Stimulated activated memory B cell treated with anti-CD40 and anti-IgM and Interleukin-4, amounts not matched to agents 10 μg/mL and 1 μg/mL and 100 μg/mL, for 72 hours (primary cell): Measurements from ENCODE around the gene A2M.
"Not testable (repeated sequence)": the region's sequence is repeated elsewhere in the genome, so short reads cannot be mapped to it uniquely, and the experiment has no call there.

Experiments used
- ATAC-seq: fragments of 150-1000 bp; cut with Tn5 transposase; 2 replicates; pipeline ENCODE4 v1.10.0; 2021
- H3K27ac Mint-ChIP-seq: one replicate; pipeline ENCODE4 v1.8.0; 2022; ENCODE audit warnings: mild to moderate bottlenecking, mixed read lengths
- H3K27me3 Mint-ChIP-seq: one replicate; pipeline ENCODE4 v1.8.0; 2022; ENCODE audit warnings: mixed read lengths
- H3K36me3 Mint-ChIP-seq: one replicate; pipeline ENCODE4 v1.8.0; 2022; ENCODE audit warnings: mixed read lengths
- H3K4me1 Mint-ChIP-seq: one replicate; pipeline ENCODE4 v1.8.0; 2022; ENCODE audit warnings: mixed read lengths
- H3K4me3 Mint-ChIP-seq: one replicate; pipeline ENCODE4 v1.8.0; 2022; ENCODE audit warnings: mild to moderate bottlenecking, moderate library complexity, mixed read lengths
- H3K9me3 Mint-ChIP-seq: one replicate; pipeline ENCODE4 v1.8.0; 2022; ENCODE audit warnings: mixed read lengths

Gene A2M

DNA sequence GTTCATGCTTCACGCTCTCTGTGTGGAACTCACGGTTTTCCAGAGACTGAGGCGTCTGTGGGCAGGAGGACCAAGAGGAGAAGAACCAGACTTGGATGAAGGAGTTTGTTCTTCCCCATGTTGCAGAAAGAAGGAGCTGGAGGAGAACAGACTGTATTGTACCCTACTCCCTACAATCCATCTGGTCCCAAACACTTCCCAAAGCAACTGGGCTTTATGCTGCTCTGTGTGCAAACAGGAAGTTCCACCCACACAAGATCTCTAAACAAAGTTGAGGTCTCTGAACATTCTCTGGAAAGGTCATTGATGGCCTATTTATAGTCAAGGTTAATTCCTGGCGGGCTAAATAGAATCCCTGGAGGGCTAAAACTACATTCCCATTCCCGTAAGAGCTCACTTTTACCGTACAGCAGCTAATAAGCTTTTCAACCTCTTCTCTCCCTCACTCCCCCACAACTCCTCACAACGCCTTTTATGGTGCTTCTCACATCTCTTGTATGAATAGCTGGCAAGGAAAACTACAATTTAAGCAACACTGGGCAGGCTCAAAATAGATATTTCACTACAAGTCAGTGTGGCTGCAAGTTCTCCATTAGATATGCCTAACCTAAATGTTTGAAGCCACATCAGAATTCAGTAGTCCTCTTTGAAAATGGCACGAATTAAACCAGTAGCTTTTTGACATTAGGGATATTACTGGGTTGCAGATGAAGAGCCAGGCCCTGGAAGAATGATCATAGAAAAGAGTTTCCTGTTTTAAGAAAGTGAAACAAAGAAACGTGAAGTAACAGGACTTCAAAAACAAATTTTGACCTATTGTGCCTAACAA is at the start of gene A2M:
TSS of gene A2M (minus strand) at position 189 of the 829 bp plus-strand sequence. CDS start at position 119, 70 bp downstream.
- Mint-ChIP-seq H3K27ac (no peak within 1 kb of the TSS), H3K27me3 (peaks cover 43% of the 10 kb centered on the region), H3K4me1 (peaks cover 36% of the 10 kb centered on the region), H3K4me3 (no peak within 1 kb of the TSS), H3K9me3 (no peaks in the 10 kb centered on the region), H3K36me3 (no peaks in the 10 kb centered on the region)
- no peak for ATAC-seq

DNA sequence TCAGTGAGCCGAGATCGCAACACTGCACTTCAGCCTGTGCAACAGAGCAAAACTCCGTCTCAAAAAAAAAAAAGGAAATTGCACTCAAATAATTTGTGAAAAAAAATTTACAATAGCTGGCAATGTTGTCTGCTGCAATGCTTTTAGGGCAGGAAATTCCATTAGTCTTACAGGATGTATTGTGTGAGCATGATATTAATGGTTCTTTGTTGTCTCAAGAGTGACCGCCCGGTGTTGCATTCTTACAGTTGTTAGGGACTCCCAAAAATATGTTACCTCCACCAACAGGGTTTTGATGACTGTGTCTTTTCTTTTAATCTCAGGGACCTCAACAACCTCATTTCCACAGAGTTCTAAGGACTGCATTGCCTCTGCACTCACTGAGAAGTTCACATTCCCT is 47.7 kb upstream of the A2M start:
- peaks cover 23% of the 10 kb centered on the region for H3K27me3 Mint-ChIP-seq
- ATAC-seq: no peak
- no peaks in the 10 kb centered on the region for H3K36me3 Mint-ChIP-seq
- H3K27ac Mint-ChIP-seq: no peak overlapping the region
- no peak overlapping the region for H3K4me3 Mint-ChIP-seq
- H3K4me1 Mint-ChIP-seq: no peaks in the 10 kb centered on the region
- no peaks in the 10 kb centered on the region for H3K9me3 Mint-ChIP-seq

DNA sequence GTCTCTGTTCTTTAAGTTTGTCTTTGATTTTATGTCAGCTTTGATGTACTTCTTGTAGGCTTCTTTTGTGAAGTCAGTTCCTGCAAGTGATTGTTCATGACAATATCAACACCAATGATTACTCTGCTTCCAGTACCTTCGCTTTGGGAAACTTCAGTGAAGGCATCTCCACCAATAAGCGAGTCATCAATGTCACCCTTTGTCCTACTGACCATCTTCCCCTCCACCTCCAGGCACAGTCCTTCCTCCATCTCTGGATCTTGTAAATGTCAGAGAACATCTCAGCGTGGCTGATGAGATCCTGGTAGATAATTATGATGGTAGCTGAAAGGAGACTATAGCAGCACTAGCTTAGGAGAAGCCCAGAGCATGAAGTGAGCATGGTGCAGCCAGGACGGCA is 40.4 kb upstream of the A2M start:
- ATAC-seq: no peak
- Mint-ChIP-seq H3K36me3 (no peaks in the 10 kb centered on the region), H3K27ac (no peak overlapping the region), H3K4me3 (no peak overlapping the region), H3K9me3 (no peaks in the 10 kb centered on the region), H3K4me1 (no peaks in the 10 kb centered on the region), H3K27me3 (peaks cover 19% of the 10 kb centered on the region)

DNA sequence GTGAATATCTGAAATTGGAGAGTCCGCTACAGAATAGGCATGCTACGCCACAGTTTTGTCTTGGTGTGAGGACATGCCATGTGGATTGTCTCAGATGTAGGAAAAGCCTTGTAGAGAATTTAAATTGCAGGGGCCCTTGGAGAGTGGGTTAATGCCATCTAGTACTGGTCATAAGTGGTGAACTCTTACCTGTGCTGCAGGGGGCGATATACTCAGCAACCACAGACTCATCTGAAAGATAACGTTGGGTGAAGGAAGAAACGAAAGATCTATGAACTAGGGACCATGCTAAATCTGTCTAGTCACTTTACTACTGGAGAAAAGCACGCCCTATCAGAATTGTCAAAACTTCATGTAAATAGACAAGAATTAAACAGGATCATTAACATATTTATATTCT is 33.7 kb upstream of the A2M start:
- no peaks in the 10 kb centered on the region for H3K4me1 Mint-ChIP-seq
- peaks cover 36% of the 10 kb centered on the region for H3K27me3 Mint-ChIP-seq
- peaks cover 14% of the 10 kb centered on the region for H3K36me3 Mint-ChIP-seq

DNA sequence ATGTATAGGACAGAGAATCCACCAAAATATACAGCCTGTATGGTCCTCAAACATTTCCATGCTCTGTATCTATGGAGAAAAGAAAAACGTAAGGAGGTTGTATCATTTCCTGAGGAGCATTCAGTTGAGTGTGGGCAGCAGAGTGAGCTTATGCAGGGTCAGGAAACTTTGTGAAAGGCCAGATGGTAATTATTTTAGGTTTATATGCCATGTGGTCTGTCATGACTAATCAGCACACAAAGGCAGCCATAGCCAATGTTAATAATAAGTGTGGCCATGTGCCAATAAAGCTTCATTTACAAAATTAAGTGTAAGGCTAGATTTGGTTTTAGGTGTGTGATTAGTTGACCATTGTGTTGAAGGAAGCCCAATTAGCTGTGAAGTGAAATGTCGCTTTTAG is 33.2 kb upstream of the A2M start:
- H3K27me3 Mint-ChIP-seq: peaks cover 36% of the 10 kb centered on the region
- no peaks in the 10 kb centered on the region for H3K4me1 Mint-ChIP-seq
- no peak for ATAC-seq
- no peak overlapping the region for H3K27ac Mint-ChIP-seq
- H3K9me3 Mint-ChIP-seq: peaks cover 15% of the 10 kb centered on the region
- H3K36me3 Mint-ChIP-seq: peaks cover 18% of the 10 kb centered on the region
- no peak overlapping the region for H3K4me3 Mint-ChIP-seq

More for the DNA sequence above, 33.7 kb upstream of the A2M start:
- Mint-ChIP-seq H3K27ac (no peak overlapping the region), H3K9me3 (peaks cover 10% of the 10 kb centered on the region), H3K4me3 (no peak overlapping the region)
- ATAC-seq: no peak

DNA sequence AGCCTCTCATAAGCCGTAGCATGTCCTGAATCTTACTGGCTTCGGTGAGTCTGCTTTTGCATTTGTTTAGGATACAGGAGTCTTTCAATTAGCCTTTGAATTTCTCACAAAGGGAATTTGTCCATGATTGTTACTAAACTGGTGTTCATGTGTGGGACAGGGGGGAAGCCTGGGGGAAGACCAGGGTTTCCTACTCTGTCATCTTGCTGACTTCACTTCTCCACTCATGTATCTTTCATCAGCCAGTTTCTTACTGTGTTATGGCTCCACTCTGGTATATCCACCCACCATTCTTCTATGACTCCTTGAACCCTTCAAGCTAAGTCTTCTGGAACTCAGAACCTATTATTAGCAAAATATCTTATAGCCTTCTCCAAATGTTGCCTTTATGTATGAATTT is 31.7 kb upstream of the A2M start:
- Mint-ChIP-seq H3K27me3 (peaks cover 40% of the 10 kb centered on the region), H3K9me3 (peaks cover 20% of the 10 kb centered on the region), H3K36me3 (peaks cover 26% of the 10 kb centered on the region), H3K4me3 (no peak overlapping the region), H3K27ac (no peak overlapping the region), H3K4me1 (no peaks in the 10 kb centered on the region)
- no peak for ATAC-seq

DNA sequence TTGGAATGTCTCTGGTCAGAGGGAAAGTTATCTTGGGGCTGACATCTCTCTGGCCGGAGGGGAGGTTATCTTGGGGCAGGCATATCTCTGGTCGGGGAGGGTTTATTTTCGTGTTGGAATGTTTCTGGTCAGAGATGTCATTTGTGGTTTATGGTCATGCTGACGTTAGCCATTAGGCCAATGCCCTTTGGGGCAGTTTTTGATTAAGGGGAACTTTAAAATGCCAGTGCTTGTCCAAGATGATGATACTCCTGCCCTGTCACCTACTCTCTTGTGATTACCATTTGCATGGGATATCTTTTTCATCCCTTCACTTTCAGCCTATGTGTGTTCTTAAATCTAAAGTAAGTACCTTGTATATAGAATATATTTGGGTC is 29.0 kb upstream of the A2M start:
- H3K4me1 Mint-ChIP-seq: no peaks in the 10 kb centered on the region
- peaks cover 20% of the 10 kb centered on the region for H3K9me3 Mint-ChIP-seq
- no peak overlapping the region for H3K27ac Mint-ChIP-seq
- ATAC-seq: no peak
- H3K4me3 Mint-ChIP-seq: no peak overlapping the region
- peaks cover 26% of the 10 kb centered on the region for H3K36me3 Mint-ChIP-seq
- peaks cover 40% of the 10 kb centered on the region for H3K27me3 Mint-ChIP-seq

DNA sequence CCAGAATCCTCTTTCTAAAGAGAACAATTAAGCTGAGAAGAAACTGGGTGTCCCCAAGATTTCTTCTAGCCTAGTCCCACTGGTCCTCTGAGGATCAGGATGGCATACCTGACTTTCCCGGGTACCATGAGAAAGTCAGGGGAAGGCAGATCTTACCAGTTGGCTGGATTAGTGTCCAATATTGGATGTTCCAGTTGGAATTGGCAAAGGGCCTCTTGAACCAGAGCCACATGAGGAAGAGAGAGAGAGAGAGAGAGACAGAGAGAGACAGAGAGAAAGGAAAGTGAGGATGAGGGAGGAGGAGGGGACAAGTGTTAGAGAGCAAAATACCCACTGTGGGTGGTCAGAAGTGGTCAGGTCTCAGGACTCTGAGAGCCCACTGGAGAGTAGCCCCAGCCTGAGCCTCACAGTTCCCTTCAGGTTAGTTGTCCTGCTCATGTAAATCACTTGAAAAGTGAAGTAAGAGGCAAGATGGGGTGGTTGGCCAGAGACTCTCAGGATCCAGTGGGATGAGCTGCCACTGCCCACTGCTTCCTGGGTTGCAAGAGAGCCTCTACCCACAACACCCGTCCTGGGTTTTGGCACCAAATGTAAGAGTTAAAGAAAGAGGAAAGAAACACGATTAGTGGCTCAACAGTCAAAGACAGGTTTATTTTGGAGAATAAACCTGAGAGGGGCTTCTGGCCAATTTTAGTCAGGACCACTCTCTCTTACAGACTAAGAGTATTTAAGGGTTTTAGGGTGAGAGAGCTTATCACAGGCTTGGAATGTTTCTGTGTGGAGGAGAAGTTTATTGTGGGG is 28.4 kb upstream of the A2M start:
- Mint-ChIP-seq H3K4me1 (no peaks in the 10 kb centered on the region), H3K27me3 (peaks cover 41% of the 10 kb centered on the region), H3K36me3 (peaks cover 26% of the 10 kb centered on the region), H3K27ac (no peak overlapping the region), H3K9me3 (peaks cover 20% of the 10 kb centered on the region), H3K4me3 (no peak overlapping the region)
- ATAC-seq: no peak

DNA sequence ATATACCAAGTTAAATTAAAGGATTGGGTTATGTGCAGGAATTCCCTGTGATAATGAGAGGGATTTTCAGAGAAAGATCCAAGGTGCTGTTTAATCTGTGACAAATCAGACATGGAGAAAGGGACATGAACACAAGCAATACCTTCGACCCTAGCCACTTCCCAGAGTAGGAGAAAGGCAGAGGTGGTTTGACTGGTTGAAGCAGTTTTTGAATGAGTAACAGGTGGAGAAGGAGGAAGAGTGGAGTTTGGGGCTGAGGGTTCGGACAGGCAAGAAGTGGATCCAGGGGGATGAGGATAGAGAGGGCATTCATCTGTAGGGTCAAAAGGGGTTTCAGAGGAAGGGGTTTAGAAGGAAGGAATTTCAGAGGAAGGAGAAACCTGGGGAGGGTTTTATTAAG is 27.4 kb upstream of the A2M start:
- H3K4me3 Mint-ChIP-seq: no peak overlapping the region
- H3K27ac Mint-ChIP-seq: no peak overlapping the region
- H3K36me3 Mint-ChIP-seq: peaks cover 26% of the 10 kb centered on the region
- H3K27me3 Mint-ChIP-seq: peaks cover 48% of the 10 kb centered on the region
- peaks cover 20% of the 10 kb centered on the region for H3K9me3 Mint-ChIP-seq
- no peak for ATAC-seq
- no peaks in the 10 kb centered on the region for H3K4me1 Mint-ChIP-seq

DNA sequence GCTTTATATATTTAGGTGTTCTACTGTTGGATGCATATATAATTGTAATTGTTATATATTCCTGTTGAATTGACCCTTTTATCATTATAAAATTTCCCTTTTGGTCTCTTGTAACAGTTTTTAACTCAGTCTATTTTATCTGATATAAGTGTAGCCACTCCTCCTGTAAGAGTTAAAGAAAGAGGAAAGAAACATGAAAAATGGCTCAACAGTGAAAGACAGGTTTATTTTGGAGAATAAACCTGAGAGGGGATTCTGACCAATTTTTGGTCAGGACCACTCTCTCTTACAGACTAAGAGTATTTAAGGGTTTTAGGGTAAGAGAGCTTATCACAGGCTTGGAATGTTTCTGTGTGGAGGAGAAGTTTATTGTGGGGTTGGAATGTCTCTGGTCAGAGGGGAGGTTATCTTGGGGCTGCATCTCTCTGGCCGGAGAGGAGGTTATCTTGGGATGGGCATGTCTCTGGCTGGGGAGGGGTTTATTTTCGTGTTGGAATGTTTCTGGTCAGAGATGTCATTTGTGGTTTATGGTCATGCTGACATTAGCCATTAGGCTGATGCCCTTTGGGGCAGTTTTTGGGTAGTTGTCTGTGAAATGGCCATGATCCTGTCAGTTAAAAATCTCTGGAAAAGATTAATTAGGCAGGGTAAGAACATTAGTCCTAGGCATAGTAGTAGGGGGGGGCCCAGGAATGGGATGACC is 24.0 kb upstream of the A2M start:
- H3K4me1 Mint-ChIP-seq, ATAC-seq, H3K4me3 Mint-ChIP-seq, H3K27ac Mint-ChIP-seq: not testable (repeated sequence)
- H3K9me3 Mint-ChIP-seq: peaks cover 12% of the 10 kb centered on the region
- H3K36me3 Mint-ChIP-seq: peaks cover 16% of the 10 kb centered on the region
- H3K27me3 Mint-ChIP-seq: peaks cover 46% of the 10 kb centered on the region

DNA sequence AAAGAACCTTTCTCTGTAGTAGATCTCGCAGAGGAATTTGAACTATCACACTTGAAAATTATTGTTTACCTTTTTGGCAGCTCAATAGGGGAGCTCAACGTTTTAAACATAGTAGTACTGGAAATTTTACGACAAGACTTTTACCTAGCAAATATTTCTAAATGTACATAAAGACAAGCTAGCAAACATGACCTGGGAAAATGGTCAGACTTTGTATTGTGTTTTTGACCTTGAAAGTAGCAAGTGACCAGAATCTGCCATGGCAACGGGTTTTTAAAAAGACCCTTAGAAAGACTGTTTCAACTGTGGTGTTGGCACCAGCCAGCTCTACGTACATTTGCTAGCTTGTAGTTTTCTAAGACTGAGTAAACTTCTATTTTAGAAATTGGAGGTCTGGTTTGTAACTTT is 20.2 kb upstream of the A2M start:
- H3K4me1 Mint-ChIP-seq: no peaks in the 10 kb centered on the region
- ATAC-seq: no peak
- H3K4me3 Mint-ChIP-seq: no peak overlapping the region
- no peaks in the 10 kb centered on the region for H3K36me3 Mint-ChIP-seq
- H3K9me3 Mint-ChIP-seq: peaks cover 2% of the 10 kb centered on the region
- no peak overlapping the region for H3K27ac Mint-ChIP-seq
- H3K27me3 Mint-ChIP-seq: peaks cover 24% of the 10 kb centered on the region

DNA sequence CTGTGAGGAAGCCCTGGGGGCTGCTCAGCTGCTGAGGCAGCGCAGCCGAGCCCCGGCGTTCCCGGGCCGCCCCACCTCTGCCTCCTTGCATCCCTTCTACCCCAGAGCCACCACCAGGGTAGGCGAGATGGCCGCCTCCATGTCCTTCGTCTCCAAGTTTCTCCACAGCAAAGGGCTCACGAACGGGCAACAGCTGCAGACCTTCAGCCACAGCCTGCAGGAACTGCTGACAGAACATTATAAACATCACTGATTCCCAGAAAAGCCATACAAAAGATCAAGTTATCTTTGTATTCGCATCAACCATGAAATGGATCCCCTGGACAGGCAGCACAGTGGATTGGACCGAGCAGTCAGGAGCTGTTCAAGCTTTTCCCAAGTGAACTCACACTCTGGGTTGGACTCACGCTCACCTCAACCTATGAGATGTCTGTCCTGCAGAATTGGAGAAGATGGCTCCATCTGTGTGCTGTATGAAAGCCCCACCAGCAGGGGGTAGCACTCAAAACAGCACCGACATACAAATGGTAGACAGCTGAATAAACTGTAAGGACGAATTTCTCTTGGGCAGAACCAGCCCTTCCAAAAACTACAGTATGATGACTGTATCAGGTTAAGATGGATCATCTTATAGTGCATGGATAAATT is 19.4 kb upstream of the A2M start:
- peaks cover 5% of the 10 kb centered on the region for H3K36me3 Mint-ChIP-seq
- no peak overlapping the region for H3K27ac Mint-ChIP-seq
- H3K4me3 Mint-ChIP-seq: no peak overlapping the region

DNA sequence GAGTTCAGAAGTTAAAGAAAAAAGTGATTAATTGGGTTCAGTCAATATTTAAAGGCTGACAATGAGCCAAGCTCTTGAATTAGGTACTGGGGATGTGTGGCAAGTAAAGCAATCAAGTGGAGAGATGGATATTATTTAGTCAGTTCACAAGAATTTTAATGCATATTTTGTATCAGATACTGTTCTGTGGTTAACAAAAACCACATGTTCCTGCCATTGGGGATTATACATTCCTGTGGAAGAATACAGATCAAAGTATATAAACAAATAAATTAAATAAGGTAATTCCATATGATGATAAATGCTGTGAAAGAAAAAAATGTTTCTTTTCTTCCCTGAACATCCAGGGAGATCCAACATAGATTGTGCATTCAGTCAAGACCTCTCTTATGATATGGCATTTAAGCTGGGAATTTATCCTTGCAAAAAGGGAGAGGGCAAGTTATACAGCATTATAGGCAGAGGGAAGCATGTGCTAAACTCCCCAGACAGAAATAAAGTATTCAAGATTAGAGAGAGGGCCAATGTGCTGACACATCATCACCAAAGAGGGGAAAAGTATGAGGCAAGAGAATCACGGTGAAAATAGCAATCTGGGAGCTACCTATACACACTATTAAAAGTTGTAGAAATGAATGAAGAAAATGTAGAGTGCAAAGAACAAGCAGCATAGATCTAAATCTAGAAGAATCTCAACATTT is 17.6 kb upstream of the A2M start:
- Mint-ChIP-seq H3K36me3 (peaks cover 5% of the 10 kb centered on the region), H3K27ac (no peak overlapping the region), H3K27me3 (peaks cover 6% of the 10 kb centered on the region), H3K4me3 (no peak overlapping the region), H3K9me3 (peaks cover 10% of the 10 kb centered on the region), H3K4me1 (no peaks in the 10 kb centered on the region)
- no peak for ATAC-seq

More for the DNA sequence above, 19.4 kb upstream of the A2M start:
- Mint-ChIP-seq H3K9me3 (peaks cover 6% of the 10 kb centered on the region), H3K4me1 (no peaks in the 10 kb centered on the region), H3K27me3 (peaks cover 23% of the 10 kb centered on the region)
- no peak for ATAC-seq

DNA sequence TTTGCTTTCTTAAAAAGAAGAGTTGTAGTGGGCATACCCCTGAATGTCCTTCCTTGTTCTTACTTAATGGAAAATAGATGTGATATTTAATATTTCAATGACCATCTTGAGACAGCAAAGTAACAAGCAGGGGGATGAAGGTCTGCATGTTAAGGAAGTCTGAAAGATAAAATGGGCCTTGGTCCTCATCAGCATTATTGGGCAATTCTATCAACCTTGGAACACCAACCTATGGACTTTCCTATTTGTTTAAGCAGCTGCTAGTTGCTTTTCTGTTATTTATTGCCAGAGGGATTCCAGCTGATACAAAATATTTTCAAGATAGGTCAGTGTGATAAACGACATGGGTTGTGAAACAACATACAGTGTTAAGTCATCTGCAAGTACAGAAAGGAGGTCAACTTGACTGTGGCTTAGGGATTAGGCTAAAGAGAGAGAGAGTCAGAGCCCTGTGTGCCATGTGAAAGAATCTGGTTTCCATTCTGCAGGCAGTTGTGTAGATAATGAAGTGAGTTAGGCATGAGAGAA is 16.4 kb upstream of the A2M start:
- no peaks in the 10 kb centered on the region for H3K4me1 Mint-ChIP-seq
- no peak overlapping the region for H3K27ac Mint-ChIP-seq
- H3K4me3 Mint-ChIP-seq: no peak overlapping the region
- H3K36me3 Mint-ChIP-seq: peaks cover 5% of the 10 kb centered on the region
- H3K27me3 Mint-ChIP-seq: peaks cover 6% of the 10 kb centered on the region
- no peak for ATAC-seq
- peaks cover 10% of the 10 kb centered on the region for H3K9me3 Mint-ChIP-seq
